Measurements from ENCODE around the gene ITGAD.

The ITGAD gene

GRCh38 chr16:31350275-31351005, 42.7 kb upstream of the ITGAD start:
- ATAC-seq, result no peak
- TF ChIP-seq ZNF565 (CRISPR knock-in tag; conservative IDR thresholded peaks at IDR 0.05; ENCODE audit: low read depth) (no peak), CSDC2 (CRISPR knock-in tag; IDR thresholded peaks at IDR 0.05) (no peak), ZFP30 (CRISPR knock-in tag; IDR thresholded peaks at IDR 0.05) (no peak), ZNF8 (CRISPR knock-in tag; IDR thresholded peaks at IDR 0.05) (no peak), ZFP3 (CRISPR knock-in tag; IDR thresholded peaks at IDR 0.05) (no peak), SNAI2 (CRISPR knock-in tag; IDR thresholded peaks at IDR 0.05) (no peak), ISL1 (CRISPR knock-in tag; IDR thresholded peaks at IDR 0.05) (no peak), GLIS3 (CRISPR knock-in tag; IDR thresholded peaks at IDR 0.05) (no peak), OSR1 (CRISPR knock-in tag; IDR thresholded peaks at IDR 0.05) (no peak), PATZ1 (CRISPR knock-in tag; IDR thresholded peaks at IDR 0.05; ENCODE audit: borderline replicate concordance) (no peak)

- TF ChIP-seq PATZ1 (CRISPR knock-in tag; IDR thresholded peaks at IDR 0.05; ENCODE audit: borderline replicate concordance) (no peak), ZNF565 (CRISPR knock-in tag; conservative IDR thresholded peaks at IDR 0.05; ENCODE audit: low read depth) (no peak), SNAI2 (CRISPR knock-in tag; IDR thresholded peaks at IDR 0.05) (no peak), BACH2 (CRISPR knock-in tag; IDR thresholded peaks at IDR 0.05; ENCODE audit: borderline replicate concordance) (no peak)
- ATAC-seq, result no peak
Observed at GRCh38 chr16:31351246-31351941, 41.7 kb upstream of the ITGAD start.

- ATAC-seq, result no peak
- TF ChIP-seq SNAI2 (CRISPR knock-in tag; IDR thresholded peaks at IDR 0.05) (no peak), CREB5 (CRISPR knock-in tag; IDR thresholded peaks at IDR 0.05; ENCODE audit: low read depth) (no peak)
Observed at GRCh38 chr16:31351942-31352325, 41.2 kb upstream of the ITGAD start.

GRCh38 chr16:31352376-31353115, 40.6 kb upstream of the ITGAD start:
- ATAC-seq, result no peak
- TF ChIP-seq BACH2 (CRISPR knock-in tag; IDR thresholded peaks at IDR 0.05; ENCODE audit: borderline replicate concordance), result no peak
- no peak for TF ChIP-seq ZC3H10 (CRISPR knock-in tag; IDR thresholded peaks at IDR 0.05)
- TF ChIP-seq PPARA (CRISPR knock-in tag; IDR thresholded peaks at IDR 0.05; ENCODE audit: borderline replicate concordance), result no peak
- no peak for TF ChIP-seq ZFP30 (CRISPR knock-in tag; IDR thresholded peaks at IDR 0.05)
- TF ChIP-seq ARNTL (CRISPR knock-in tag; IDR thresholded peaks at IDR 0.05; ENCODE audit: borderline replicate concordance, low read depth), result no peak
- no peak for TF ChIP-seq ZNF8 (CRISPR knock-in tag; IDR thresholded peaks at IDR 0.05)
- TF ChIP-seq OSR1 (CRISPR knock-in tag; IDR thresholded peaks at IDR 0.05), result no peak
- no peak for TF ChIP-seq ISL1 (CRISPR knock-in tag; IDR thresholded peaks at IDR 0.05)
- no peak for TF ChIP-seq ZFP3 (CRISPR knock-in tag; IDR thresholded peaks at IDR 0.05)
- no peak for TF ChIP-seq PATZ1 (CRISPR knock-in tag; IDR thresholded peaks at IDR 0.05; ENCODE audit: borderline replicate concordance)
- no peak for TF ChIP-seq ESRRG (CRISPR knock-in tag; IDR thresholded peaks at IDR 0.05)
- TF ChIP-seq CSRNP3 (CRISPR knock-in tag; IDR thresholded peaks at IDR 0.05), result no peak
- TF ChIP-seq ZNF565 (CRISPR knock-in tag; conservative IDR thresholded peaks at IDR 0.05; ENCODE audit: low read depth), result no peak
- no peak for TF ChIP-seq GLIS3 (CRISPR knock-in tag; IDR thresholded peaks at IDR 0.05)
- no peak for TF ChIP-seq TSHZ2 (CRISPR knock-in tag; IDR thresholded peaks at IDR 0.05)
